Bone marrow (tissue), 2 donors: ENCODE data around the gene SPDYE17.
"Not testable (repeated sequence)": the region's sequence is repeated elsewhere in the genome, so short reads cannot be mapped to it uniquely, and the experiment has no call there.

Experiments used
- DNase-seq, 2 donors: peaks; one replicate each; lab custom pipeline; 2025; lab: John Stamatoyannopoulos, UW

The SPDYE17 gene

GRCh38 chr7:76998764-76999450 lies 33.3 kb downstream of the SPDYE17 start:
- DNase-seq = not testable (repeated sequence)

GRCh38 chr7:76998285-76998589 lies 33.9 kb downstream of the SPDYE17 start:
- DNase-seq = no peak

- no peak for DNase-seq
Observed at GRCh38 chr7:76997381-76998284, 34.5 kb downstream of the SPDYE17 start.

GRCh38 chr7:76996932-76997331 lies 35.2 kb downstream of the SPDYE17 start:
- not testable (repeated sequence) for DNase-seq

- not testable (repeated sequence) for DNase-seq
Observed at GRCh38 chr7:76994286-76994685, 37.9 kb downstream of the SPDYE17 start.

- not testable (repeated sequence) for DNase-seq
Observed at GRCh38 chr7:76993831-76994230, 38.3 kb downstream of the SPDYE17 start.

- DNase-seq = not testable (repeated sequence)
Observed at GRCh38 chr7:76992871-76993270, 39.3 kb downstream of the SPDYE17 start.

- DNase-seq = not testable (repeated sequence)
Observed at GRCh38 chr7:76992204-76992603, 40.0 kb downstream of the SPDYE17 start.

GRCh38 chr7:76990202-76990601 lies 42.0 kb downstream of the SPDYE17 start:
- DNase-seq = not testable (repeated sequence)

GRCh38 chr7:76985924-76986717 lies 46.0 kb downstream of the SPDYE17 start:
- DNase-seq = not testable (repeated sequence)

- not testable (repeated sequence) for DNase-seq
Observed at GRCh38 chr7:76984784-76985136, 47.4 kb downstream of the SPDYE17 start.

- not testable (repeated sequence) for DNase-seq
Observed at GRCh38 chr7:76983937-76984783, 48.0 kb downstream of the SPDYE17 start.

- DNase-seq = not testable (repeated sequence)
Observed at GRCh38 chr7:76983333-76983732, 48.8 kb downstream of the SPDYE17 start.

GRCh38 chr7:76982501-76982900 lies 49.7 kb downstream of the SPDYE17 start:
- not testable (repeated sequence) for DNase-seq

GRCh38 chr7:76981187-76981970 lies 50.8 kb downstream of the SPDYE17 start:
- not testable (repeated sequence) for DNase-seq

- DNase-seq = not testable (repeated sequence)
Observed at GRCh38 chr7:76980576-76980975, 51.6 kb downstream of the SPDYE17 start.

GRCh38 chr7:76977761-76978367 lies 54.3 kb downstream of the SPDYE17 start:
- DNase-seq = not testable (repeated sequence)

- DNase-seq = not testable (repeated sequence)
Observed at GRCh38 chr7:76974793-76975579, 57.2 kb downstream of the SPDYE17 start.

- not testable (repeated sequence) for DNase-seq
Observed at GRCh38 chr7:76974336-76974735, 57.8 kb downstream of the SPDYE17 start.
